Measurements from ENCODE around the gene ROCK1. TPM values are rescaled to one million over a fixed set of nuclear protein-coding genes. Genes with fewer than 3 reads are reported as not detected.
"Not testable (repeated sequence)": the region's sequence is repeated elsewhere in the genome, so short reads cannot be mapped to it uniquely, and the experiment has no call there.

ROCK1 gene
- 10 to 100 TPM; 20.7 to 26.2 TPM for total RNA-seq

GRCh38 chr18:21111346-21112139 is at the start of gene ROCK1:
Gene ROCK1, minus strand, starts transcription at chr18:21111813. Its CDS starts 903 bp downstream, at chr18:21110910.
- Histone ChIP-seq H3K36me3 (no peaks in the 10 kb centered on the region), H3K9me3 (no peaks in the 10 kb centered on the region), H3K4me3 (peak within 1 kb of the TSS; percentile 89 to 96), H3K27ac (peak within 1 kb of the TSS; percentile 94 to 96), H3K4me1 (peaks cover 0 to 40% of the 10 kb centered on the region in 2 donors), H3K27me3 (no peaks in the 10 kb centered on the region)
- peak; percentile 97 for DNase-seq (ENCODE audit: low spot score)
- TF ChIP-seq, protein P1, sequence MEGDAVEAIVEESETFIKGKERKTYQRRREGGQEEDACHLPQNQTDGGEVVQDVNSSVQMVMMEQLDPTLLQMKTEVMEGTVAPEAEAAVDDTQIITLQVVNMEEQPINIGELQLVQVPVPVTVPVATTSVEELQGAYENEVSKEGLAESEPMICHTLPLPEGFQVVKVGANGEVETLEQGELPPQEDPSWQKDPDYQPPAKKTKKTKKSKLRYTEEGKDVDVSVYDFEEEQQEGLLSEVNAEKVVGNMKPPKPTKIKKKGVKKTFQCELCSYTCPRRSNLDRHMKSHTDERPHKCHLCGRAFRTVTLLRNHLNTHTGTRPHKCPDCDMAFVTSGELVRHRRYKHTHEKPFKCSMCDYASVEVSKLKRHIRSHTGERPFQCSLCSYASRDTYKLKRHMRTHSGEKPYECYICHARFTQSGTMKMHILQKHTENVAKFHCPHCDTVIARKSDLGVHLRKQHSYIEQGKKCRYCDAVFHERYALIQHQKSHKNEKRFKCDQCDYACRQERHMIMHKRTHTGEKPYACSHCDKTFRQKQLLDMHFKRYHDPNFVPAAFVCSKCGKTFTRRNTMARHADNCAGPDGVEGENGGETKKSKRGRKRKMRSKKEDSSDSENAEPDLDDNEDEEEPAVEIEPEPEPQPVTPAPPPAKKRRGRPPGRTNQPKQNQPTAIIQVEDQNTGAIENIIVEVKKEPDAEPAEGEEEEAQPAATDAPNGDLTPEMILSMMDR (IDR thresholded peaks at IDR 0.05): peak in 1 of 2 donors; percentile 27

DNA sequence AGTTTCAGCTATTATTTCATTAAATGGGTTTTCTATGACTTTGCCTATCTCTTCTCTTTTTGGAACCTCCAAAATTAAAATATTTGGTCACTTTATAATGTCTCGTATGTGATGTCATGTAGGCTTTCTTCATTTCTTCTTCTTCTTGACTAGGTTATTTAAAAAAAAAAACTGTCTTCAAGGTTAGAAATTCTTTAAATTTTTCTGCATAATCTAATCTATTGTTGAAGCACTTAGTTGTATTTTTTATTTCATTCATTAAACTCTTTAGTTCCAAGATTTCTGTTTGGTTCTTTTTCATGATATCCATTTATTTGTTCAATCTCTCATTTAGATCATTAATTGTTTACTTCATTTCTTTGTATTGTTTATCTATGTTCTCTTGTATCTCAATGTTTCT is 43.8 kb upstream of the ROCK1 start:
- H3K4me3 ChIP-seq: no peak overlapping the region
- no peaks in the 10 kb centered on the region for H3K4me1 ChIP-seq
- no peak for DNase-seq (ENCODE audit: low spot score)
- peaks cover 0 to 20% of the 10 kb centered on the region in 2 donors for H3K9me3 ChIP-seq
- H3K36me3 ChIP-seq: no peaks in the 10 kb centered on the region
- H3K27me3 ChIP-seq: no peaks in the 10 kb centered on the region
- TF ChIP-seq, protein P1 (IDR thresholded peaks at IDR 0.05): no peak
- no peak overlapping the region for H3K27ac ChIP-seq

GRCh38 chr18:21146016-21146415 is 34.4 kb upstream of the ROCK1 start:
- H3K9me3 ChIP-seq: no peaks in the 10 kb centered on the region
- no peaks in the 10 kb centered on the region for H3K36me3 ChIP-seq
- TF ChIP-seq, protein P1 (IDR thresholded peaks at IDR 0.05): no peak
- no peak overlapping the region for H3K27ac ChIP-seq
- H3K4me3 ChIP-seq: no peak overlapping the region
- H3K4me1 ChIP-seq: peaks cover 0 to 4% of the 10 kb centered on the region in 2 donors
- H3K27me3 ChIP-seq: no peaks in the 10 kb centered on the region
- DNase-seq (ENCODE audit: low spot score): no peak

- no peaks in the 10 kb centered on the region for H3K36me3 ChIP-seq
- no peaks in the 10 kb centered on the region for H3K27me3 ChIP-seq
- DNase-seq (ENCODE audit: low spot score): no peak
- no peaks in the 10 kb centered on the region for H3K9me3 ChIP-seq
- peaks cover 0 to 4% of the 10 kb centered on the region in 2 donors for H3K4me1 ChIP-seq
- H3K27ac ChIP-seq: no peak overlapping the region
- H3K4me3 ChIP-seq: no peak overlapping the region
- TF ChIP-seq, protein P1 (IDR thresholded peaks at IDR 0.05): no peak
Observed at GRCh38 chr18:21145371-21145770, 33.8 kb upstream of the ROCK1 start.

GRCh38 chr18:21141668-21142422 is 30.2 kb upstream of the ROCK1 start:
- Histone ChIP-seq H3K4me1 (peaks cover 0 to 4% of the 10 kb centered on the region in 2 donors), H3K27ac (peak overlapping the region in 1 of 2 donors; percentile 10), H3K27me3 (no peaks in the 10 kb centered on the region), H3K9me3 (no peaks in the 10 kb centered on the region), H3K36me3 (no peaks in the 10 kb centered on the region), H3K4me3 (no peak overlapping the region)
- TF ChIP-seq, protein P1 (IDR thresholded peaks at IDR 0.05): no peak
- no peak for DNase-seq (ENCODE audit: low spot score)

GRCh38 chr18:21137719-21138488 is 26.3 kb upstream of the ROCK1 start:
- H3K9me3 ChIP-seq; H3K4me1 ChIP-seq; H3K4me3 ChIP-seq; DNase-seq (ENCODE audit: low spot score); H3K36me3 ChIP-seq; H3K27me3 ChIP-seq; H3K27ac ChIP-seq: not testable (repeated sequence)
